ENCODE results near the gene POLR3B.
"Not testable (repeated sequence)": the region's sequence is repeated elsewhere in the genome, so short reads cannot be mapped to it uniquely, and the experiment has no call there.

The POLR3B gene

DNA sequence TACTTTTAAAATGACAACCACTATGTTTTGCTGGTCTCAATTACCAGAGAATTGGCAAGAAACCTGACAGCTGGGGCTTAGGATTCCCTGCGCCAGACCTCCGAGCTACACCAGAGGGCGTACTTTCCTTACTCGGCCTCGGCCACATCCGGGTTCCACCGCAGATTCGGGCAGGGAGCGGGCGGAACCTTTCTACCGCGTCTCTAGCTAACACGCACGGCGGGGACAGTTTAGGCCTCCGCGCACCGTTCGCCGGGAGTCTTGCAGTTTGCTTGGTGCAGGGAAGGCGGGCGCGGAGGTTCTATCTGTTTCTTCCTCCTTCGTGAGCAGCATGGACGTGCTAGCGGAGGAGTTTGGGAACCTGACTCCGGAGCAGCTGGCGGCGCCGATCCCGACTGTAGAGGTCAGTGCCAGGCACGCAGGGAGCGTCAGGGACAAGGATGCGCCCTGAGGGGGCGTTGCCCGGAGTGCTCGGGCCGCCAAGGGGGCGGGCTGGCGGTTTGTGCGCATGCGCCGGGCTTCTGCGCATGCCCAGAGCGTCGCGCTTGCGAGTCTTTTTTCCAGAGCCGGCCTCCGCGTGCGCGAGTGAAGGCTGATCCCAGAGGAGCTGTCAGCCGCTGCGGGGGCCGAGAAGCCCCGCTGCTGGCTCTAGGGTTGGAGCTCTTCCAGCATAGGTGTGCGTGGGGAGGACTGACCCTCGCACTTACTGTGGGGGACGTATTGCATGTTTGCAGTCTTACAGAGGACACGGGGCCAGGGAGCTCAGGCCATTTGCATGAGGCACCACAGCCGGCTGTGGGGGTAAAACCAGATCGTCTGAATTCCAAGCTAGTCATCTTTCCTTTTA lies at the start of gene POLR3B:
TSS of gene POLR3B (plus strand) at position 200 of the 847 bp plus-strand sequence. CDS start at position 332, 132 bp downstream.
- peak; percentile 98 to 99 (median 99) for DNase-seq

DNA sequence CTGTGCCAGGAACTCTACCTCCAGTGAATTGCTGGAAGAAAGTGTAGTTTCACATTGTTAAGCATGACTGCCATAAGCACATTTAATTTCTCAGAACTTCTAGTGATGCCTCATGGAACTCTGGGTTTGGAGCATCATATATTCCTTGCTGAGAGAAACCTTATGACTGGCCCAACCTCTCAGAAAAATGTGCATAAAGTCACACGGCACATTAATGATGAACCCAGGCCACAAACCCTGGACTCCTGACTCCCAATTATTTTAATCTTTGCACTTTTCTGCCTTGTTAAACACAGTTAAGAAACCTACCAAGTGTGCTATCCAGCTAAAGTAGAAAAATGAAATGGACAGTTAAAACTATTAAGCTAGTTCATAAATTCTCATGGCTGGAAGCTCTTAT lies 49.4 kb upstream of the POLR3B start:
- no peak for DNase-seq

DNA sequence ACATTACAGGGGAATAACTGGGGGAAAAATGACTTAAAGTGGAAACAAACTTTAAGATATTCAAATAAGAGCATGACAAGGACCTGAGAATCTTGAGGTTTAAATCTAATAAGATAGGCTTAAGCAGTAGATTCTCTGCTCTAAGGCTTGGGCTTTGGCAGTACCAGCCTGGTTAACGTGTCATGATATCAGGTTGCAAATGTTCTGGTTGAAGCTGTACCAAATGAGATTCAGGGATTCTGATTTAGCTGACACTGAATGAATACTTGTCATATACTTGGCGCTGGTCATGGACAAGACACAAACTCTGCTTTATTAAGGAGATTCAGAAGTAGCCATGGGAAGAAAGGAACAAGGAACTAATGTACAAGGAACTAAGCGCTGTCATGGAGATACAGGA lies 48.9 kb upstream of the POLR3B start:
- DNase-seq, result no peak

DNA sequence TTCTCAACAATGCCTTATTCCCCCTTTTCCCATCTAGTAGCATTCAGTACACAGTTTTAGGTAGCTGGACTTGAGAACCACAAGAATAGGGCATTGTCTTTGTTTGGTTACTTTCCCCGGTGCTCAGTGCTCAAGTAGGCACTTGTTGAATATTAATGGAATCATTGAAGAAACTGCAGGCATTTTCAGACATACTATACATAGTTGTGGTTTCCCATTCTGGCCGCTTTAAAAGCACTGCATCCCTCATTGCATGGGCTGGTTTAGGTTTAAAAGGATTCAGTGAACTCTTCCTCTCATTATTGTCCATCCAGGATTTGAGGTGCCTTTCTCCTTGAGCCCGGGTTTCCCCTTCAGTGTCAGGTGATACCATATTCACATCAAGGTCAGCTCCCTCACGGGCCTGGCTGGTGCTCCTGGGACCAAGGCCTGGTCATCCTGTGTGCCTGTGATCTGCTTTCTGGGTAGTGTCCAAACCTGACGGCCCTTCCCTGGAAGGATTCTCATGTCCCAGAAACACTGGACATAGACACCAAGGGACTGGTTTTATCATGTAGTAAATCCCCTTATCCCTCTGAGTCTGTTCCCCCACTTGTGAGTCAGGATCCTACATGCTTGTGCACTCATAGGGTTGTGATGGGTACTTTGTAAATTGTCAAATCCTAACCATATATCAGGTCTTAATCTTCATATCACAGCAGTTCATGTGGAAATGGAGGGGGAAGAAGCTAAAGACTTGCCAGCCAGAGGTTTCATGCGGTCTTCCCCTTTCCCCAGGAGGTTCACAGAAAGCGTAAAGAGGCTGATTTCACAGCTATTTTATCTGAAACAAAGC lies 47.7 kb upstream of the POLR3B start:
- DNase-seq, result no peak

DNA sequence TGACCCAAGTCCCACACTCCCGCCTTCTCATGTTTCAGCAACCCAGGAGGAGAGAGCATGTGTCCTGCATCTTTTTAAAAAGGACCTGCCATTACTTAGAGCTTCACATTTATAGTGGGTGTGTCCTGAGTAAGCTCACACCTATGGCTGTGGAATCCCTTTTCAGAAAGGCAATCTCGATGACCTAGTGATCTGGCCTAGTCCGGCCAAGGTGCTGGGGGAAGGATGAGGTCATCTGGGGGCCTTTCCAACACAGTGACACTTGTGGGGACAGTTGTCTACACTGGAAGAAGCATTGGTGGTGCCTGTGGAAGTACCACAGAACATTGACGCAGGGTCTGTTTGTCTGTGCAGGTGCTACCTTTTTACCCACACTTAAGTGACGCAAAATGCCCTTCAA lies 46.9 kb upstream of the POLR3B start:
- DNase-seq, result no peak

DNA sequence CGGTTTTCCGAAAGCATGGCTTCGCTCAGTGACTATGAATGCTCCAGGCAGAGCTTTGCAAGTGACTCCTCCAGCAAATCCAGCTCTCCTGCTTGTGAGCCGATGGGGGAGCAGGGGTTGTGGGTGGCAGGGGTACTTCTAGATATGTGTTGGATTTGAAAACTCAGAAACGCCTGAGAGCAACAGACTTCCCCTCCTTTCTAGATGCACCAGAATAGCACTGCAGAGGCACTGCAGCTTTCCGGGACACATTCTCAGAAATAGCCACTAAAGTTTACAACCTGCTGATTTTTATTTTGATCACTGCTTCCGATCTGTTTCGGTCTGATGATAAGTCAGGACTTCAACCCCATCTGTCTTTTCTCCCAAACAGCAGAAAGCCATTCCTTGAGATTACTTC lies 46.4 kb upstream of the POLR3B start:
- DNase-seq, result no peak

DNA sequence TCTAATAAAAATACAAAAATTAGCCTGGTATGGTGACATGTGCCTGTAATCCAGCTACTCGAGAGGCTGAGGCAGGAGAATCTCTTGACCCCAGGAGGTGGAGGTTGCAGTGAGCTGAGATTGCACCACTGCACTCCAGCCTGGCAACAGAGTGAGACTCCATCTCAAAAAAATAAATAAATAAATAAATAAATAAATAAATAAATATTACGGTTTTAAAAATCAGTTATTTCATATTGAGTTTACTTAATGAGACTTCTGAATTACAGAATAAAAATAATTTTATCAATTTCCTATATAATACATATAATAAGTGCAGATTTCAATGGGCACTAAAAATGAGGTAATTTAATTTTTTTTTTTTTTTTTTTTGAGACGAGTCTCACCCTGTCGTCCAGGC lies 44.1 kb upstream of the POLR3B start:
- not testable (repeated sequence) for DNase-seq

DNA sequence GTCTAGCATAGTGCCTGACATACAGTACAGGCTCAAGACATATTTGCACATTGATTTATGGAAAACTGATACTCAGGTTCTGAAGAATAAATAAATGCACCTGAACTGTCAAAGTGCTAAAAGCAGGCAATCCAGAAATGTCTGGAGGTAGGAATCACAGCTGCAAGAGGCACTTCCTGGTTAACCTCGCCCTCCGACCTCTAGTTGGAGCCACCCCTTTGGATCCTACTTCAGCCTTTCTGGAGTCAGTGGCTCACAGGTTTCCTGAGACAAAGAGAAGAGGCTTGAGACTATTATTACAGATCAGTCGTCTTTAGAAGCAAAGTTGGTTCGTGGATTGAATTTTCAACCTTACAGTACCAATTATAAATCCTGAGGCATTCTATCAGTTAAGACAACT lies 42.0 kb upstream of the POLR3B start:
- DNase-seq, result peak in 1 of 3 experiments; percentile 27

DNA sequence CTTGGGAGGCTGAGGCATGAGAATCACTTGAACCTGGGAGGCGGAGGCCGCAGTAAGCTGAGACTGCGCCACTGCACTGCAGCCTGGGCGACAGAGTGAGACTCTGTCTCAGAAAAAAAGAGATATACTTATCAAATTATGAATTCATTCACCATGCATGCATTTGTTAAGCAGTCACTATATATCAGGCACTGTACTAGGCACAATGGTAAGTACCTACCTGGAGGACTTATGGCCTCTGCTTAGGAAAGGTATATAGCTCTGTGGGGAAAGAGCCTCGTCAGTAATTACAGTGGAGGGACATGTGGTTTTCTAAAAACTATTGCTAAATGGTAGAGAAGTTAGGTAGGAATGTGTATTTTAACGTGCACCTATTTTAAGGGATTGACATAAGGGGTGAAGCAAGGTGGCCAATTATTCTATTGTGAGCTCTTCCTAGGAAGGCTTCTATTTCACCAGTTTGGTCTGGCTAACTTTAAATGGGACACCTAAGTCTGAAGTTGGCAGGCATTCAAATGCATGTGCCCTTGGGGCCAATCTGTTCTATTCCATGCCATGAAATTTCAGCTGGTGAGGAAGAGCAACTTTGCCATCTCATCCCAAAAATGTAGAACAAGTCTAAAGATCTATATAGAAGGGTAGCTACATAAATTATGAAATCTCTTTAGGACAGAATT lies 40.0 kb upstream of the POLR3B start:
- no peak for DNase-seq

DNA sequence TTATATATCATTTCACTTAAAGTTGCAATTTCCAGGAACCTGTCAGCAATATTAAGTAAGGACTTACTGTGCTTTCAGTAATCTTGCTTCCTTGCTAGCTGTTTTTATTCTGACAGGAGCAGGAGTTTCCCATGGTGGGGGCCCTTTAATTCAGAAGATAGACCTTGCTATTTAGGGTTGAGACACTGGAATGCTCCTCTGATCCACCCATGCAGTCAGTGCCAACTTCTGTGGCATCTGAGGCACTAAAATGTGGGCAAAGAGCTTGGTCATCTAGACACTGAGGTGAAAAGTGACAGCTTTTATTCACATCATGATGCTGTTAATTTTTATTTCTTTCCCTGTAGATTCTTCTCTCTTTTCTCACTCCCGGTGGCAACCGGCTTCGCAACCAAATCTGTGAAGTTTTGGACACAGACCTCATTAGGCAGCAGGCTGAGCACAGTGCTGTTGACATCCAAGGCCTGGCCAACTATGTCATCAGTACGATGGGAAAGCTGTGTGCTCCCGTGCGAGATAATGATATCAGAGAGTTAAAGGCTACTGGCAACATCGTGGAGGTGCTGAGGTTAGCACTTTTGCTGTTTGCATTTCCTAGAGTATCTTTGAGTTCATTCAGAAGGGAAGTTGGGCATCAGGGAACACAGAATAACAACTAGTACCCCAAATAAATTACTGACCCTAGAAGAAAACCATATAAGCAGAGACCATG lies 36.3 kb upstream of the POLR3B start:
- no peak for DNase-seq

DNA sequence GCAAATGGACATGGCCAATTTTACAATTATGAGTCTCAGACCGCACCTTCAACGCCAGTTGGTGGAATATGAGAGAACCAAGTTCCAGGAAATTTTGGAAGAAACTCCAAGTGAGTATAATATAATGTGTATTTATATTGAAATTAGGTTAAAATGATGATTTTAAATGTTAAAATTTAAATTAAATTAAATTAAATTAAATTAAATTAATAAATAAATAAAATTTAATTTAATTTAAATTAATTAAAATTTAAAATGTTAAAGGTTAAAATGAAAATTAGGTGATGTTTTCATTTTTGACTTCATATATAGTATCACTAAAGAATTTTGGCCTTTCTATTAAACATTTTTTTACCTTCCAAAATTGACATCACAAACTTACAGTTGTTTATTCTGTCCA lies 34.0 kb upstream of the POLR3B start:
- no peak for DNase-seq

DNA sequence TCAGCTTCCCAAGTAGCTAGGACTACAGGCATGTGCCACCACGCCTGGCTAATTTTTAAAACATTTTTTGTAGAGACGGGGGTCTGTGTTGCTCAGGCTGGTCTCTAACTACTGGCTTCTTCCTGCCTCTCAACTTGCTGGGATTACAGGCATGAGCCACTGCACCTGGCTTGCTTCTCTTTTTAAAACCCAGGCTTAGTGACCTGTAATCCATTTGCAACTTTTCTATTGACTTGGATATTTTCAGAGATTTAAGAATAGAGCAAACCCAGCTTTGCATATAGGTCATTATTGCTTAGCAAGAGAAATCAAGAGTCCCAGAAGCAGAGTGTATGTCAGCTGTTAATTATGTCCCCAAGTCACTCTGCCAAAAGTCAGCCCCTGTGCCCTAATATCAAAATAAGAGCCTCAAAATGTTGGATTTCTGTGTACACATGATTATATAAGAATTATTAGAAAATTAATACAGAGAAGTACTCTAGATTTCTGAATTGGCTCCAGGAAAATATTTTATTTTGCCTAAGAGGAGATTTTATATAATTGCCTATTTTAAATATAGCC lies 30.2 kb upstream of the POLR3B start:
- DNase-seq, result no peak

DNA sequence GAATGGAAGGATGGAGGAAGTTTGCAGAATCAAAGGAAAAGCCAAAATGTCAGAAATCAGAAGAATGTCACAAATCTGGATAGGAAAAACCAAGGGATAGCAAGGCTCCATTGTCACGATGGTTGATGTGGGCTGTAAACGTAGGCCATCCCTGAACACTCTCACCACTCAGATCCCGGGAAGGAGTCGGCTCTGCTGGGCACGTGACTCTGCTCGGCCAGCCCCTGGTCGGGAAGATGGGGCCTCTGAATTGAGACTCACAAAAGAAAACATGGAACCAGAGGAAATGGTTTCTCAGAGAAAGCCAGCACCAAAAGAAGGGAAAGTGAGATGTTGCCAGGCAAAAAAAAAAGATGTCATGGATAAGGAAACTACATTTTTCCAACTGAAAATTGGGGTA lies 28.8 kb upstream of the POLR3B start:
- no peak for DNase-seq

DNA sequence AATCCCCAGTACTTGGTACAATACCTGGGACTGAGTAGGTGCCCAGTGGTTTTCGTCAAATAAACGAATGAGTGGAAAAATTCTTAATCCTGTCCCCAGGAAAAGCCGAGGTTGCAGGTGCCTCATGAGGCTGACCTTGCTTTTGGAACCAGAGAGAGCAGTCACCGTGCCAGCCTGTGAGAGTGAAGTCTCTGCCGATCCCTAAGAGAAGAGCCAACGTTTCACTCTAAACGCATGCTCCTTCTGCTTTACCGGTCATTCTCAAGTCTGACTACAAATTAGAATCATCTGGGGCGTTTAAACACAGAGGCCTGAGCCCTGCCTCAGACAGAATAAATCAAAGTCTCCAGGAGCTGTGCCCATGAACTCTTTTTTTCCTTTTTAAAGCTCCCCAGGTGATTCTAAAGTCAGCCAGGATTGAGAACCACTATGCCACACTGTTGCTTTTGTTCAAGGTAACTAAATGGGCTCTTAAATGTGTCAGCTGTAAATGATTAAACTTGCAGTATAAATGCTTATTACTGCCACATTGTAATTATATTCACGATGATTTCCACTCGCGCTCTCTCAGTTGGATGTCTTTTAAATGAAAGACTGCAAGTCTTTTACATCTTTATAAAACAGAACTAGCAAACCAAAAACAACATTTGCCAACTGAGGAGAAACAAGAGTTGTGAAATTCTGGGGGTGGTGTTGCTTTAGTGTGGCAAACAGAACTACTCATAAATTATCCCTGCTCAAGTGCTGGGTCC lies 28.1 kb upstream of the POLR3B start:
- DNase-seq, result peak; percentile 50 to 97 (median 76)

DNA sequence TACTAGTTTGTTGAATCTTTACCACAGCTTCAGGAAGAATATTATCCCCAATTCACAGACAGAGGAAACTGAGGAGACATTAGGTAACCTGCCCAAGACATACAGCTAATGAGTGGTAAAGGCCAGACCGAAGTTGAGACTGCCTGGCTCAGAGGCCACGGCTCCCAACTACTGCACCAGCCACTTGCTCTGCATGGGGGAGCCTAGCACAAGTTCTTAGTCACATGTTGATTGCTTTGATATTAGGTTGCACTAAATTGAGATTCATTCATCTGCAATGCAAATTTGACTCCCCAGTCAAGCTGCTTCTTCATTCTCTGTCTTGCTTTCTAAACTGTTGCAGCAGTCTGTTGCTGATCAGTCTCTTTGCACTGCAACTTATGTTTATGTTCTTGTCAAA lies 25.9 kb upstream of the POLR3B start:
- no peak for DNase-seq

DNA sequence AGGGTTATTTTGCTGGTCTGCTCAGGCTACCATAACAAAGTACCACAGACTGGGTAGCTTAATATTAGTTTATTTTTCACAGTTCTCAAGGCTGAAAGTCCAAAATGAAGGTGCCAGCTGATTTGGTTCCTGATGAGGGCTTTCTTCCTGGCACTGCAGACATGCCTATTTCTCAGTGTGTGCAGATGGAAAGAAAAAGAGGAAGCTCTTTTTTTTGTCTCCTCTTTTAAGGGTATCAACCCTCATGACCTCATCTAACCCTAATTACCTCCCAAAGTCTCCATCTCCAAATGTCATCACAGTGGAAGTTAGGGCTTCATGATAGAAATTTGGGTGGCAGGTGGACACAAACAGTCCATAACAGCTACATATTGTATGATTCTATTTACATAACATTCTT lies 25.0 kb upstream of the POLR3B start:
- DNase-seq, result no peak

DNA sequence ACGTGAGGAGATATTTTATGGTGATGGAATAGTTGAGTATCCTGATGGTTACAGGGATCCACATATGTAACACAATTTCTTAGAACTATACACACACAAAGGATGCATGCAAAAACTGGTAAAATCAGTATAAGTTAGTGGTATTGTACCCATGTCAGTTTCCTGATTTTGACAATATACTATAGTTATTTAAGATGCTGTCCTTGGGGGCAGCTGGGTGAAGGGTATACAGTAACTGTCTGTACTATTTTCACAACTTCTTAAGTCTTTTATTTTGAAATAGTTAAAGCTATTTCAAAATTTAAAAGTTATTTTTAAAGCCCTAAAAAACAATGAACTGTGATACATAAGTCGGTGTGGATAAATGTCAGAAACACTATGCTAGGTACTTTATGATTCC lies 24.5 kb upstream of the POLR3B start:
- no peak for DNase-seq

DNA sequence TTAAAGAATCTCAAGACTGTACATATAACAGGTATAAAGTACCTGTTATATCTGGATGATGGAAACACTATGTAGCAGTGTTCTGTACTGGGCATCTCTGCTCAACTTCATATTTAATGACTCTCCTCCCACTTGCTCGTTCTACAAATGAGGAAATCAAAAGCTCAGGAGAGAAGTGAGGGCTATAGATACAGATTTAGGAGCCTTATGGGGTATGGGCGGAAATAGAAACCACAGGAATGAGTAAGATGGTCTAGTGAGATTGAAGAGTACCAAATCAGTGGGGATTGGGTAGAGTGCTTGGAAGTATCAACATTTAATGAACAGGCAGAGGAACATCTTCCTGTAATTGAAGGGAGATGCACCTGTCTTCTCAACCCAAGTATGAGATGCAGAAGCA lies 23.8 kb upstream of the POLR3B start:
- DNase-seq, result no peak

DNA sequence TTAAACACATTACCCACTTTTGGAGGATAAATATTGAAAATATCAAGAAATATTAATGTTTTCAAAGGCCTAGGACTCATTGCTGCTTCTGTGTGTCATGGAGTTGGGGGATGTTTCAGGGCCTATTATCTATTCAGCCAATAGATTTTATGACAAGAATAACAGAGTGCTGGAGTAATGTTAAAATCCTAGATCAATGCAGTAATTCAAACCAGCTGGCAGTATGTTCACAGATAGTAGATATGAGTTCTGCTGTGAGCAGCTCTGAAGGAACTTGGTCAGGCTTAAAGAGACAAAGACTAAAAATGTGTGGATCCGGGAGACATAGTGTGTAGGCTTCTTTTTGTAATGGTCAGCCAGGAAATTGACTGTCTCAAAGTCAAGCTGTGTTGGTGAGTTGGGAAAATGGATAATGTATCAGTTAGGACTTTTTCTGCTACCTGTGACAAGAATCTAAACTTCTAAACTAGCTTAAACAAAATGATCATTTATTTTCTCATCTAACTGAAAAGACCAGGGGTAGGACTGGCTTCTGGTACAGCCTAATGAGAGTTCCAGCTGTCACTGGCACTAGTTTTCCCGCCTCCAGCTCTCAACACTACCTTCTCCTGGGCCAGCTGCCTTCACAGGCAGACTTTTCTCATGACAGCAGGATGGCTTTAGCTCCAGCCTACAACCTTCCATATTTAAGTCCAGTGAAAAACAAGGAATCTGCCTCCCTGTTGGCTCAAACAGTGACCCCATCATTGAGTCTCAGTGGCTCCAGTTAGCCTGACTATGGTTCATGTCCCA lies 16.3 kb upstream of the POLR3B start:
- DNase-seq, result no peak

DNA sequence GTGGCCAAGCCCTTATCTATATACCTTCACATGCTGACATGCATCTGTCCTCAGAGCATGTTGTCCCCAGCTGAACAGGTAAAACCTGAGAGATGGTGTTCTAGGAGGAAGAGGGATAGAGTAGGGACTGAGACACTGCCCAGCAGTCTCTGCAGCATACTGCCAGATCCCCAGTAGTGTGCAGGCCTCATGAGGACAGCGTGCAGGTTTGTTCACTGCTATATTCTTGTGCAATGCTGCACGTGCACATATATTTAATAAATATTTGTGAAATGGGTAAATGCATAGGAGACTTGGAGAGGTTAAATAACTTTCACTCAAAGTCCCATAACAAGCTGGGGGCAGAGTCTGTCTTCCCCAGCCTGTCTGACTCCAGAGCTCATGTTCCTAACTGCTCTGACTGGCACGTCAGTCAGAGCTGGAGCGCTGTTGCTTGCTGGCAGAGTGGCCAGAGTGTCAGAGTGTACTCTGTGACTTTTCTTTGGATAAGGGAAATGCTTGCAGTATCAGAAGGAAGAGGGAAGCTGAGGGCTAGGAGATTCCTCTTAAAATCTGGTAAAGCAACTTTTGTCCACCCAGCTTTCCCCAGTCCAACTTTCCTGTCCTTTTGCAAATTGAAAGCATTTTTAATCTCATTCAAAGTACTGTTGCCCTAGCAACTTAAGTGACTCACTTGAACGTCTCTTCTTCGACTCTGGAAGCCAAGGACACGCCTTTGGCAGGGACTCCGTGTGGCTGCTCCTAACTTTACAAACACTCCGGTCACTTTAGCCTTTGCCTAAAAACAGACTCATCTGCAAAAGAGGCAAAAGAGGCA lies 14.9 kb upstream of the POLR3B start:
- DNase-seq, result peak in 2 of 3 experiments; percentile 36 to 50

Data from NCI-H1417 (cell line).